HG03457 (cell line): ENCODE data around the gene AGTPBP1.

Source experiments
- ATAC-seq: cut with Tn5 transposase; IDR thresholded peaks from one replicate; pipeline ENCODE4 v1.9.1; 2021; ENCODE audit warnings: moderate number of reproducible peaks; ENCODE audit not compliant: unreplicated experiment

AGTPBP1 gene

GRCh38 chr9:85553475-85553874 lies 188.3 kb downstream of the AGTPBP1 start:
- no peak for ATAC-seq

GRCh38 chr9:85547599-85547998 lies 194.2 kb downstream of the AGTPBP1 start:
- ATAC-seq, result no peak

- no peak for ATAC-seq
These were observed 198.6 kb downstream of the AGTPBP1 start for GRCh38 chr9:85543196-85543595.

- no peak for ATAC-seq
These were observed 199.9 kb downstream of the AGTPBP1 start for GRCh38 chr9:85541876-85542275.

GRCh38 chr9:85536514-85536913 lies 205.2 kb downstream of the AGTPBP1 start:
- ATAC-seq, result no peak

- ATAC-seq, result no peak
These were observed 205.7 kb downstream of the AGTPBP1 start for GRCh38 chr9:85536076-85536475.

GRCh38 chr9:85534340-85534739 lies 207.4 kb downstream of the AGTPBP1 start:
- no peak for ATAC-seq

GRCh38 chr9:85533538-85533937 lies 208.2 kb downstream of the AGTPBP1 start:
- no peak for ATAC-seq

GRCh38 chr9:85530721-85531120 lies 211.0 kb downstream of the AGTPBP1 start:
- no peak for ATAC-seq

- ATAC-seq, result no peak
These were observed 213.1 kb downstream of the AGTPBP1 start for GRCh38 chr9:85528607-85529006.

- no peak for ATAC-seq
These were observed 213.6 kb downstream of the AGTPBP1 start for GRCh38 chr9:85528142-85528541.

GRCh38 chr9:85527331-85528020 lies 214.3 kb downstream of the AGTPBP1 start:
- ATAC-seq, result no peak

- no peak for ATAC-seq
These were observed 217.2 kb downstream of the AGTPBP1 start for GRCh38 chr9:85524531-85524930.

GRCh38 chr9:85523202-85523601 lies 218.6 kb downstream of the AGTPBP1 start:
- ATAC-seq, result no peak

- no peak for ATAC-seq
These were observed 219.2 kb downstream of the AGTPBP1 start for GRCh38 chr9:85522459-85523092.

- ATAC-seq, result no peak
These were observed 220.2 kb downstream of the AGTPBP1 start for GRCh38 chr9:85521371-85522197.

- no peak for ATAC-seq
These were observed 224.6 kb downstream of the AGTPBP1 start for GRCh38 chr9:85516976-85517637.

GRCh38 chr9:85516455-85516854 lies 225.3 kb downstream of the AGTPBP1 start:
- ATAC-seq, result no peak

GRCh38 chr9:85515021-85515420 lies 226.7 kb downstream of the AGTPBP1 start:
- no peak for ATAC-seq

- no peak for ATAC-seq
These were observed 227.5 kb downstream of the AGTPBP1 start for GRCh38 chr9:85514256-85514655.

GRCh38 chr9:85511746-85512145 lies 230.0 kb downstream of the AGTPBP1 start:
- ATAC-seq, result no peak
